ENCODE data around the gene CPLX1.

DNA sequence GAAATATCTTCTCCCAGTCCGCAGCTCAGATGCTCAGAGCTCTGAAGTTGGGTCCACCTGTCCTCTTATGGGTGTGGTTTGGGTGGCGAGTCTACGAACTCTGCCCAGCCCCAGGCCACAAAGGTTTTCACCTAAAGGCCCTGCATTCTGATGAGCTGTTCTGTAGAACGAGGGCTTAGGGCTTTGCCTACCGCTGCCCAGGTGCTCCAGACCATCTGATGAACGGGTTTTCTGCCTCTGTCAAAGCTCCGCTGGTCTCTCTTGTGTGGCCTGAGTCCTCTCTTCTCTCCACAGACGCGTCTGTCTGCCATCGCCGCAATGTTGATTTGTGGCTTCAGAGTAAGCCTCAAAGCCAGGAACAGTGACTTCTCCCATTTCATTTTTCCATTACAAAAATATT lies 28.4 kb upstream of the CPLX1 start:
- no peak for TF ChIP-seq CTCF (IDR thresholded peaks at IDR 0.05)
- no peak for TF ChIP-seq POLR2AphosphoS5 (IDR thresholded peaks at IDR 0.05)
